ENCODE data around the gene UBE2D1.
A peak's percentile ranks its signal among the peaks of the same experiment; 100 is the strongest.

Gene UBE2D1

GRCh38 chr10:58334817-58335305, at the start of gene UBE2D1:
Gene UBE2D1, plus strand, starts transcription at chr10:58335006. Its CDS starts 196 bp downstream, at chr10:58335202.
- DNase-seq: peak; percentile 83

GRCh38 chr10:58291538-58292174, 43.1 kb upstream of the UBE2D1 start:
- no peak for DNase-seq

GRCh38 chr10:58293989-58294388, 40.8 kb upstream of the UBE2D1 start:
- DNase-seq: no peak

- peak; percentile 44 for DNase-seq
Observed at GRCh38 chr10:58299580-58299979, 35.2 kb upstream of the UBE2D1 start.

GRCh38 chr10:58300676-58301075, 34.1 kb upstream of the UBE2D1 start:
- no peak for DNase-seq

GRCh38 chr10:58302254-58302653, 32.6 kb upstream of the UBE2D1 start:
- DNase-seq: no peak

- no peak for DNase-seq
Observed at GRCh38 chr10:58304099-58304633, 30.6 kb upstream of the UBE2D1 start.

- no peak for DNase-seq
Observed at GRCh38 chr10:58305821-58306220, 29.0 kb upstream of the UBE2D1 start.

- DNase-seq: no peak
Observed at GRCh38 chr10:58307676-58308075, 27.1 kb upstream of the UBE2D1 start.

- no peak for DNase-seq
Observed at GRCh38 chr10:58311026-58311425, 23.8 kb upstream of the UBE2D1 start.

GRCh38 chr10:58316874-58317273, 17.9 kb upstream of the UBE2D1 start:
- no peak for DNase-seq

- no peak for DNase-seq
Observed at GRCh38 chr10:58318346-58318745, 16.5 kb upstream of the UBE2D1 start.

- DNase-seq: no peak
Observed at GRCh38 chr10:58319599-58319998, 15.2 kb upstream of the UBE2D1 start.

GRCh38 chr10:58320351-58321049, 14.3 kb upstream of the UBE2D1 start:
- no peak for DNase-seq

GRCh38 chr10:58322072-58322834, 12.6 kb upstream of the UBE2D1 start:
- DNase-seq: no peak

GRCh38 chr10:58322835-58323209, 12.0 kb upstream of the UBE2D1 start:
- no peak for DNase-seq

GRCh38 chr10:58326967-58327381, 7.8 kb upstream of the UBE2D1 start:
- DNase-seq: no peak

- no peak for DNase-seq
Observed at GRCh38 chr10:58328233-58328632, 6.6 kb upstream of the UBE2D1 start.

GRCh38 chr10:58330431-58330830, 4.4 kb upstream of the UBE2D1 start:
- no peak for DNase-seq

GRCh38 chr10:58331646-58332045, 3.2 kb upstream of the UBE2D1 start:
- DNase-seq: no peak

- DNase-seq: peak; percentile 39
Observed at GRCh38 chr10:58335306-58336005, 650 bp downstream of the UBE2D1 start.

GRCh38 chr10:58336242-58336641, 1.4 kb downstream of the UBE2D1 start:
- DNase-seq: no peak

- no peak for DNase-seq
Observed at GRCh38 chr10:58341422-58341821, 6.6 kb downstream of the UBE2D1 start.
